VCaP (cell line): ENCODE measurements around the gene SIGLEC10.
"Not testable (repeated sequence)": the region's sequence is repeated elsewhere in the genome, so short reads cannot be mapped to it uniquely, and the experiment has no call there.

Source experiments
- H3K27ac ChIP-seq: fragments of 450-650 bp; 2 replicates; pipeline ENCODE4 v1.5.1; 2017
- TF ChIP-seq, protein P1 (sequence below): fragments of 450-650 bp; conservative IDR thresholded peaks from 2 replicates; pipeline ENCODE4 v1.5.1; 2017; ENCODE audit warnings: mild to moderate bottlenecking, moderate library complexity

The SIGLEC10 gene

DNA sequence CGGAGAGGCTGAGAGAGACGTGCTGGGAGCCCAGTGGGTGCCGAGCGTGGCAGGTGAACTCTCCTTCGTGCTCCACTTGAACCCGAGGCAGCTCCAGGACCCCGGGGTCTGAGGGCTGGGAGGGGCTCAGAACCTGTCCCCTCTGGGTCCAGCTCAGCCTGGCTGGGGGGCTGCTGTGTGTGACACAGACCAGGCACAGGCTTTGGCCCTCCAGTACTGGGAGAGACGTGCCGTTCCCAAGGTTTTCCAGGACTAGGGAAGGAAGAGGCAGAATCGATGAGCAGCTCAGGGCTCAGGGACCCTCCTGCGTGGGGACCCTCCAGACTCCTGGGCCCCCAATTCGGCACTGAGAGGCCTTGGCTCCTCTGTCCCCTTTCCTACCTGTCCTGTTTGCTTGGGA is 2.3 kb downstream of the SIGLEC10 start:
- H3K27ac ChIP-seq: no peak overlapping the region
- TF ChIP-seq, protein P1, sequence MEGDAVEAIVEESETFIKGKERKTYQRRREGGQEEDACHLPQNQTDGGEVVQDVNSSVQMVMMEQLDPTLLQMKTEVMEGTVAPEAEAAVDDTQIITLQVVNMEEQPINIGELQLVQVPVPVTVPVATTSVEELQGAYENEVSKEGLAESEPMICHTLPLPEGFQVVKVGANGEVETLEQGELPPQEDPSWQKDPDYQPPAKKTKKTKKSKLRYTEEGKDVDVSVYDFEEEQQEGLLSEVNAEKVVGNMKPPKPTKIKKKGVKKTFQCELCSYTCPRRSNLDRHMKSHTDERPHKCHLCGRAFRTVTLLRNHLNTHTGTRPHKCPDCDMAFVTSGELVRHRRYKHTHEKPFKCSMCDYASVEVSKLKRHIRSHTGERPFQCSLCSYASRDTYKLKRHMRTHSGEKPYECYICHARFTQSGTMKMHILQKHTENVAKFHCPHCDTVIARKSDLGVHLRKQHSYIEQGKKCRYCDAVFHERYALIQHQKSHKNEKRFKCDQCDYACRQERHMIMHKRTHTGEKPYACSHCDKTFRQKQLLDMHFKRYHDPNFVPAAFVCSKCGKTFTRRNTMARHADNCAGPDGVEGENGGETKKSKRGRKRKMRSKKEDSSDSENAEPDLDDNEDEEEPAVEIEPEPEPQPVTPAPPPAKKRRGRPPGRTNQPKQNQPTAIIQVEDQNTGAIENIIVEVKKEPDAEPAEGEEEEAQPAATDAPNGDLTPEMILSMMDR: no peak

DNA sequence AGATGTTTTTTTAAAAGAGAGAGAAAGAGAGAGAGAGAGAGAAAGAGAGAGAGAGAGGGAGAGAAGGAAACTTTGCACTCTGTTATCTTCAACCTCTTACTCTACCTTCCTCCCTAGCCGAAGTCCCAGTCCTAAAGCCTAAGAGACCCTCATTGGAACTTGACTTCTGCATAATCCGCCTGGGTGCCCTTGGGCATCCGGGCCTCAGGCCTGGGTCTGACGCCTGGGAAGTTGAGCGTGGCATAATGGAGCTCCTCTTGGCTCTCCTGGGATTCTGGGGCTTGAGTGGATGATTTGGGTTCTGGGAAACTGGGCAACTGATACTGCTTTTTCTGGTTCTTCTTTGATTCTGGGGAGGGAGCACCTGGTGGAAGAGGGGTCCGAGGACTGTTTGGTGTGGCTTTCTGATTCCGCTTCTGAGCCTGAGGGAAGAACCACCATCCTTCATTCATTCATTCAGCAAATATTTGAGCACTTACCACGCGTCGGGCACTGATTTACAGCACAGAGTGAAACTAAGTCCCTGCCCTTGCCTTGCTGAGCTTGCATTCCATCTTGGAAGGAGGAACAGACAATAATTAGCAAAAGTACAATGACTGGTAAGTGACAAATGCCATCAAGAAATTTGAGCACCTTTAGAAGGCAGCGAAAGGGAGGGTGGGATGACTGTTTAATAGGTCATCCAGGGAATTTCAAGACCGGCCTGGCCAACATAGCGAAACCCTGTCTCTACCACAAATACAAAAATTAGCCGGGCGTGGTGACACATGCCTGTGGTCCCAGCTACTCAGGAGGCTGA is 6.3 kb downstream of the SIGLEC10 start:
- TF ChIP-seq, protein P1: no peak
- no peak overlapping the region for H3K27ac ChIP-seq

GRCh38 chr19:51407511-51408131 is 9.8 kb downstream of the SIGLEC10 start:
- H3K27ac ChIP-seq: no peak overlapping the region
- TF ChIP-seq, protein P1: no peak

GRCh38 chr19:51402117-51402516 is 15.3 kb downstream of the SIGLEC10 start:
- H3K27ac ChIP-seq: no peak overlapping the region
- TF ChIP-seq, protein P1: no peak

DNA sequence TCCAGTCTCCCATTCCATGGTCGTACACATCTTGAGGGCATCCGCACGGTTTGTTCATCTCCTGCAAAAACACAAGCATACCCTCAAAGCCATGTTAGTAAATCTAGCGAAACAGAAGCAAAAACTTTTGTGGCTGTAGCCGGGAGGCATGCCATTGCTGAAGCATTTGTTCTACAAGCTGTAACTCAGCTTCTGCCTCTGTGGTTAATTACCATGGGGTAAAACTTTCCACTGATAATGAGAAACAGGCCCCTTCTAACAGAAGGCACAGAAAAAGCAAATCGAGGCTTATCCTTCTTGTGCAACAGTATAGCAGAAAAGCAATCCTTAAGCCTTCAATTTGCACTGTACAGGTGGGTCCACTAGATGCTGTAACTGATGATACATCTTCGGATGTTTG is 17.5 kb downstream of the SIGLEC10 start:
- H3K27ac ChIP-seq: not testable (repeated sequence)

GRCh38 chr19:51399231-51399630 is 18.2 kb downstream of the SIGLEC10 start:
- H3K27ac ChIP-seq: no peak overlapping the region
- TF ChIP-seq, protein P1: no peak

- TF ChIP-seq, protein P1: peak; percentile 87
- H3K27ac ChIP-seq: no peak overlapping the region
These were observed 19.2 kb downstream of the SIGLEC10 start for GRCh38 chr19:51398096-51398704.

DNA sequence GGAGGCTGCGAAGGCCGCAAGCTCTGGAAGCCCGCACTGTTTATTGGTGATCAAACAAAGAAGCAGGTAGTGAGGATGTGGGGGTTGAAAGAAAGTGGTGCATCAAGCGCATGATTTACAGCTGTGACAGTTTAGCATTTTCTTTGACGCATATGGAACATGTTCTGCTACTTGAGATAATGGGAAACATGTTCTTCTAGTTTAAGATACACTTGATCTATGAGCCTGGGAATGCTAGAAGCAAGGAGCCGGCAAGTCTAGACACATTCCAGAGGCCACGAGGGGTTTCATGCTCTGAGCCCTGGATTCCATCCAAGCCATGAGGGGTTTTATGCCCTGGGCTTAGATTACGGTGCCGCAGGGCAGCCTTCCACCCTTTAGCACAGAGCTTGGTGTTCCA is 20.0 kb downstream of the SIGLEC10 start:
- H3K27ac ChIP-seq: not testable (repeated sequence)
